AG09319 (cell line): ENCODE results near the gene CKS1B.
A peak's percentile ranks its signal among the peaks of the same experiment; 100 is the strongest.

Experiments
- DNase-seq: peaks from one replicate; pipeline ENCODE4 v3.0.0-alpha.2; 2010; ENCODE audit warnings: low read depth; ENCODE audit errors: extremely low read depth
- CTCF ChIP-seq: IDR thresholded peaks from 2 replicates; pipeline ENCODE4 v1.5.1; 2011; ENCODE audit warnings: low read depth, mild to moderate bottlenecking, inconsistent platforms, low read length, moderate library complexity

The CKS1B gene

DNA sequence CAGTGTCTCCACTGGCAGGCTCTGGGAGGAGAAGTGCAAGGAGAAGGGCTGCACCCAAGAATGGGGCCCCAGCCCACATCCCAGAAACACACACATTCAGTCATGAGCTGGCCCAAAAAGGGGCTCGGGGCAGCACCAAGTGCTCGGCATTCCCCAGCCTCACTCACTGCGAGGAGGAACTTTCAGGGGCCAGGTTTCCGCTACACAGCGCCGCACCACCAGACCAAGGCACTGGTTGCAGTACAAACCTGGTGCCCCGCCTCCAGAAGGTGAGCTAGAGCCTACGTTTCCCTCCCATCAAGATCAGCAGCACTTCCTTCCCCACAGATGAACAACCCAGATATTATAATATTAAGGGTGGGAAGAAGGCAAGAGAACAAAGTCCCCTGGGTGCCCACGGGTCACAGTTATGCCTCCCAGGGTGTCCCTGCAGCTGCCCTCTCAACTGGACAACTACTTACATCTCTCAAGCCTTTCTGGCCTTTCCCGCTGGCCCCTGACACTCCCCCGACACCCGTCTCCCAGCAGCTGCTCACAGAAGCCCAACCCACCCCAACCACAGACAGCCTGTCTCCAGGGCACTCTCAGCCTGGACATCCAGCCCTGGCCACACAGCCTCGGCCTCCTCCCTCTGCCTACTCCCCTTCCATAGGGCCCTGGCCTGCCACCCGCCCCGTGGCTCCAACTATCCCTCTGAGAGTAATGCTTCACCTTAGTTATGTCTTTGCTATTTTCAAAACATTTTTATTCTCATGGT, 22.4 kb upstream of the CKS1B start:
- no peak for TF ChIP-seq CTCF
- no peak for DNase-seq

DNA sequence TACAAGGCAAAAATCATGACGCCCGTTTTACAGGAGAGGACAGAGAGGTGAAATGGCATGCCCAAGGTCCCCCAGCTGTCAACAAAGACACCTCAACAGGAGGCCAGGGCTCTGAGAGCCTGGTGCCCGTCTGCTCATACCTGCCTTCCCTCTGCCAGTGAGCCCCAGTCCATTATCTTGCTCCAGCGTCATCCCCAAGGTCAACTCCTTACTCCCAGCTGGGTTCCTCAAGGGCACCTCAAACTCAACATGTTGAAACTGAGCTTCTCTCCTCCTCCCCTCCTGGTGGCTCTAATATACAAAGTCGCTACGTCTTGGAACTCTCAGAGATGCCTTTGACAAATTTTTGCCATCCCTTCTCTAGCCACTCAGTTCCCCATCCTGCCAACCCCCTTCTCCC, 21.8 kb upstream of the CKS1B start:
- TF ChIP-seq CTCF: no peak
- DNase-seq: no peak

GRCh38 chr1:154953611-154954038, 20.9 kb upstream of the CKS1B start:
- TF ChIP-seq CTCF: no peak
- DNase-seq: no peak

DNA sequence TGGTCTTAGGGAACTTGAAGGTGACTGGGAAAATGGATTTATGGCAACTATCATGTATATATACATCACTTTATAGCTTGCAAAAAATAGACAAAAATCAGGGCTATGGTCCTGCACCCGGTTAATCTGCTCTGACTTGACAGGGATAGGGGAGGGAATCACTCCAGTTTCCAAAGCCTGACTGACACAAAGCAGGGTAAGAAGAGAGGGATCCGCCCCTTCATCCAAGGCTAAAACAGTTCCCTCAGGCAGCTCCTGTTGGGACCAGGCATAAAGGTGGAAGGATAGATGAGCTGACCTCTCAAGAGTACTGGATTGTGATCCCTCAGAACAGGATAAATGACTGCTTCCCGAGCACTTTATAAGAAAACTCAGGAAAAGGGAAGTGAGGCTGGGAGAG, 19.9 kb upstream of the CKS1B start:
- no peak for DNase-seq
- TF ChIP-seq CTCF: no peak

DNA sequence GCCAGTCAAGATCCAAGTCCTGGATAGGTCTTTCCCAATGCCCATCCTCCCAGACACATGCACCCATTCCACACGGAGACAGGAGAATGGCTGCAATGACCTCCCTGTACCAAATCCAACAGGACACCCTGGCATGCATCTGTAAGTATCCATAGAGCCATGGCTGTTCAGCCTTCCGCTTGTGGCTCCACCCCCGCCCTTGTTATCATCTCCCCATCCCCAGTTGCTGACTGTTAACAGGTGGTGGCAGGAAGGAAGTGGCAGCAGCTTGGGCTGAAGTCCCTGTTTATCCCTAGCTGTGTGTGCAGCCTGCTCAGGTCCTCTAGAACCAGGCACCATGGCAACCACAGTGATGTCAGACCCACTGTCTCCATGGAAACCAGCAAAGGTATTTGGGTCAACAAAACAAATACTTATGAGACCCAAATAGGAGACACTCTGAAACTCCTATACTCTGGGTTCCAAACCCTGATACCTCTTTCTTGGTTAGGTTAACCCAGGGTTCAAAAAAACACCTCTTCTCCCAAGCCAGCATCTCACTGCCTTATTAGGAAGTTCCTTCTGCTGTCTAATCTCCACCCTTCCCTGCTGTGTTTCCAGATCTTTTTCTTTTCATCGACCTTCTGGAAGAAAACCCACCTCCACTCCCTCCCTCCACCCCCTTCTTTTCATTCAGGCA, 19.3 kb upstream of the CKS1B start:
- no peak for TF ChIP-seq CTCF
- peak; percentile 35 for DNase-seq

DNA sequence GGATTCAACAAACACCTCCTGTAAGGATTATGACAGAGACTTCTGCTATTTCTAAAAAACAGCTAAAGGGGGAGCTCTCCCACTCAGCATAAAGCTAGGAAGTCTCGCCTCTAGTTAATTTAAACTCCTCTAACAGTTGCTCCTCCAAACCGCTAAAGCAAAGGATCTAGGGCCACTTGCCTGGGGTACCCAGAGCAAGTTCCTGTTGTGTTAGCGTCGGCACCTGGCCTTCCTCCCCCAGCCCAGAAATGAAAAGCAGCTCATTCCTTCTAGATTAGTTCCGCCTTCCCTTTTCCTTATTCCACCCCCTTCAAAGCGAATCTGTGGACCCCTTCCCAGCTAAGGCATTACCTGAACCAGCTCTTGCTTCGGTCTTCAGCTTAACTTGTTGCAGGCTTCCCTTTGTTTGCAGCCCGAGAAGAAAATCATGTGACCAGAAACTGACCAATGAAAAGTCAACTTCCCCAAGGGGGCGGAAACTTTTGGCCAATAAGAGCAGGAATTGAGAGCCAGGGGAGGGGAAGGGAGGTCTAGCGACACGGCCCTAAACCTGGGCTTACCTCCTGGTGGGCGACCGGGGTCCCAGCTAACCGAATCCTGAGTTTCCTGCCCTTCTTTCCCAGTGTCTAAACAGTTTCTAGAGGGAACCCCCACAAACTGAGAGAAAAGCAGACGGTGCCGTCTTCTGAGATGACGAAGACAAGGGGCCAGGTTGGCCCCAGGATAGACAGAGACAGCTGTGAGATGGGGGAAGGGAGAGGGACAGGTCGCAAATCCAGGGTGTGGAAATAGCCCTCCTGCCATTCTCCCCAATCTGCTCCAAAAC, 18.6 kb upstream of the CKS1B start, which contains the start of gene PBXIP1:
TSS of gene PBXIP1 (minus strand) at position 382 of the 826 bp plus-strand sequence. CDS start 2,378 bp downstream, outside the sequence.
- DNase-seq: peak; percentile 70
- TF ChIP-seq CTCF: peak; percentile 45
